Uterus (tissue), 2 donors: Measurements from ENCODE around the gene ZBTB40.

ENCODE experiments used
- POLR2A ChIP-seq, 2 donors: fragments of 450-650 bp; IDR thresholded peaks; one replicate each; pipeline ENCODE4 v1.6.1; 2016; ENCODE audit warnings: antibody characterized with exemption in 2 of 2, mild to moderate bottlenecking in 1 of 2, moderate library complexity in 1 of 2
- TF ChIP-seq, protein P1 (sequence below), 4 experiments: fragments of 200-600 bp in 2 of 4; fragments of 450-650 bp in 2 of 4; sonication (generic) in 2 of 4; IDR thresholded peaks; one replicate each; pipeline ENCODE4 v1.5.1; 2016 to 2019; ENCODE audit warnings: antibody characterized with exemption in 4 of 4, mild to moderate bottlenecking in 2 of 4, moderate library complexity in 1 of 4

DNA sequence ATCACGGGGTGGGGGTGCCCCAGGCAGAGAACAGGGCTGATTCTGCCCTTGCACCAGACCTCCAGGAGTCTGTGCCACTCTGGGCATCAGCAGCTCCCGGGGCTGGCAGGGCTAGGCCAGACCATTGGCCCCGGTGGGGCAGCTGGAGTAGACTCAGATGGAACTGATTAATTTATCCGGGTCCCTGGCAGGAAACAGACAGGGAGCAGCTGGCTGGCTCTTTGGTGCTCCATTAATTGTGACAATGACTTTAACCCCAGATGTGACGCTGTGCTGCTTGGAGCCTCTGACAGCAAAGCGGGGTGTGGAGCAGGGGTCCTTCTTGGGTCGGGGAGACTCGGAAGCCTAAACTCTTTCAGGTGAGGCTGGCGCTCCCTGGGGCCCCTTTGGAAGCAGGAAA, 121.2 kb downstream of the ZBTB40 start:
- TF ChIP-seq, protein P1, sequence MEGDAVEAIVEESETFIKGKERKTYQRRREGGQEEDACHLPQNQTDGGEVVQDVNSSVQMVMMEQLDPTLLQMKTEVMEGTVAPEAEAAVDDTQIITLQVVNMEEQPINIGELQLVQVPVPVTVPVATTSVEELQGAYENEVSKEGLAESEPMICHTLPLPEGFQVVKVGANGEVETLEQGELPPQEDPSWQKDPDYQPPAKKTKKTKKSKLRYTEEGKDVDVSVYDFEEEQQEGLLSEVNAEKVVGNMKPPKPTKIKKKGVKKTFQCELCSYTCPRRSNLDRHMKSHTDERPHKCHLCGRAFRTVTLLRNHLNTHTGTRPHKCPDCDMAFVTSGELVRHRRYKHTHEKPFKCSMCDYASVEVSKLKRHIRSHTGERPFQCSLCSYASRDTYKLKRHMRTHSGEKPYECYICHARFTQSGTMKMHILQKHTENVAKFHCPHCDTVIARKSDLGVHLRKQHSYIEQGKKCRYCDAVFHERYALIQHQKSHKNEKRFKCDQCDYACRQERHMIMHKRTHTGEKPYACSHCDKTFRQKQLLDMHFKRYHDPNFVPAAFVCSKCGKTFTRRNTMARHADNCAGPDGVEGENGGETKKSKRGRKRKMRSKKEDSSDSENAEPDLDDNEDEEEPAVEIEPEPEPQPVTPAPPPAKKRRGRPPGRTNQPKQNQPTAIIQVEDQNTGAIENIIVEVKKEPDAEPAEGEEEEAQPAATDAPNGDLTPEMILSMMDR (IDR thresholded peaks at IDR 0.05) = no peak
- no peak for TF ChIP-seq POLR2A (IDR thresholded peaks at IDR 0.05)
